Cardiac muscle cell (in vitro differentiated cells and primary cell): ENCODE data around the gene SLC38A11. TPM values are rescaled to one million over a fixed set of nuclear protein-coding genes. Genes with fewer than 3 reads are reported as not detected.
"Not testable (repeated sequence)": the region's sequence is repeated elsewhere in the genome, so short reads cannot be mapped to it uniquely, and the experiment has no call there.

Experiments used
- DNase-seq, 2 donors: peaks; one replicate each; pipeline versions ENCODE4 v3.0.0 to v3.0.0-alpha.2; 2010 to 2017; ENCODE audit warnings: low read depth in 1 of 2, low spot score in 1 of 2
- H3K27ac ChIP-seq: fragments of 200-600 bp; sonication (generic); 2 replicates; pipeline ENCODE4 v1.5.1; 2016
- H3K27me3 ChIP-seq: fragments of 200-600 bp; sonication (generic); 2 replicates; pipeline ENCODE4 v1.6.0; 2016; ENCODE audit warnings: control low read depth
- H3K36me3 ChIP-seq: fragments of 200-600 bp; sonication (generic); 2 replicates; pipeline ENCODE4 v1.5.1; 2016; ENCODE audit warnings: control low read depth
- H3K4me1 ChIP-seq: fragments of 200-600 bp; sonication (generic); 2 replicates; pipeline ENCODE4 v1.8.1; 2017; ENCODE audit warnings: low read depth, mild to moderate bottlenecking, mixed run types
- H3K4me3 ChIP-seq: fragments of 200-600 bp; sonication (generic); 2 replicates; pipeline ENCODE4 v1.5.1; 2016; ENCODE audit warnings: mild to moderate bottlenecking
- H3K9me3 ChIP-seq: fragments of 200-600 bp; sonication (generic); 2 replicates; pipeline ENCODE4 v1.5.1; 2017; ENCODE audit warnings: low read depth, mild to moderate bottlenecking, control low read depth
- CTCF ChIP-seq: IDR thresholded peaks from 2 replicates; pipeline ENCODE4 v1.5.1; 2012; ENCODE audit warnings: low read depth, mild to moderate bottlenecking, low read length
- polyA plus RNA-seq: library from polyadenylated mRNA; unstranded; fragments of >200 nt; fragmentation: Nextera tagmentation; extraction: Ambion mirVana; gene quantifications from 2 replicates; pipeline ENCODE4 v1.2.1, GENCODE V29; 2016
- total RNA-seq: library from RNA; depleted of rRNA; stranded (reverse); fragments of >200 nt; gene quantifications from 2 replicates; pipeline ENCODE4 v1.2.3, GENCODE V29; 2016

The SLC38A11 gene
- total and polyA plus RNA-seq, 2 experiments from 2014 or later = not detected

GRCh38 chr2:164869420-164869772, 85.9 kb downstream of the SLC38A11 start:
- DNase-seq = no peak
- no peaks in the 10 kb centered on the region for H3K4me1 ChIP-seq
- no peaks in the 10 kb centered on the region for H3K9me3 ChIP-seq
- no peak for TF ChIP-seq CTCF
- H3K36me3 ChIP-seq = no peaks in the 10 kb centered on the region
- no peak overlapping the region for H3K4me3 ChIP-seq
- no peaks in the 10 kb centered on the region for H3K27me3 ChIP-seq
- H3K27ac ChIP-seq = no peak overlapping the region

- H3K36me3 ChIP-seq = no peaks in the 10 kb centered on the region
- no peaks in the 10 kb centered on the region for H3K4me1 ChIP-seq
- H3K4me3 ChIP-seq = no peak overlapping the region
- no peak for DNase-seq
- H3K27me3 ChIP-seq = no peaks in the 10 kb centered on the region
- no peak for TF ChIP-seq CTCF
- H3K27ac ChIP-seq = no peak overlapping the region
- H3K9me3 ChIP-seq = no peaks in the 10 kb centered on the region
Observed at GRCh38 chr2:164868563-164869419, 86.5 kb downstream of the SLC38A11 start.

- Histone ChIP-seq H3K27ac (no peak overlapping the region), H3K27me3 (no peaks in the 10 kb centered on the region), H3K36me3 (no peaks in the 10 kb centered on the region), H3K4me1 (no peaks in the 10 kb centered on the region), H3K9me3 (no peaks in the 10 kb centered on the region), H3K4me3 (no peak overlapping the region)
- no peak for DNase-seq
- no peak for TF ChIP-seq CTCF
Observed at GRCh38 chr2:164867779-164868397, 87.4 kb downstream of the SLC38A11 start.

- not testable (repeated sequence) for H3K36me3 ChIP-seq, H3K9me3 ChIP-seq, H3K27ac ChIP-seq, H3K4me3 ChIP-seq, DNase-seq, H3K4me1 ChIP-seq, H3K27me3 ChIP-seq
Observed at GRCh38 chr2:164866381-164866780, 88.9 kb downstream of the SLC38A11 start.

- DNase-seq = no peak
- no peak overlapping the region for H3K27ac ChIP-seq
- no peaks in the 10 kb centered on the region for H3K27me3 ChIP-seq
- no peak for TF ChIP-seq CTCF
- no peak overlapping the region for H3K4me3 ChIP-seq
- H3K36me3 ChIP-seq = no peaks in the 10 kb centered on the region
- H3K9me3 ChIP-seq = no peaks in the 10 kb centered on the region
- no peaks in the 10 kb centered on the region for H3K4me1 ChIP-seq
Observed at GRCh38 chr2:164860694-164861042, 94.7 kb downstream of the SLC38A11 start.

GRCh38 chr2:164859906-164860693, 95.2 kb downstream of the SLC38A11 start:
- H3K9me3 ChIP-seq, H3K4me3 ChIP-seq, DNase-seq, H3K36me3 ChIP-seq, H3K27ac ChIP-seq, H3K4me1 ChIP-seq, H3K27me3 ChIP-seq: not testable (repeated sequence)
